Activated CD4-positive, alpha-beta memory T cell treated with anti-CD3 and anti-CD28 coated beads, Interleukin-2, amount 10 ng/mL, durations not matched to agents 7 days and 5 days (primary cell): Measurements from ENCODE around the gene MAD1L1. TPM values are rescaled to one million over a fixed set of nuclear protein-coding genes. Genes with fewer than 3 reads are reported as not detected.
A peak's percentile ranks its signal among the peaks of the same experiment; 100 is the strongest.

Experiments used
- CTCF ChIA-PET: fragments of 350-600 bp; sonication (Branson Sonifier 250); formaldehyde crosslinking; loops from one replicate; lab custom pipeline; 2021; ENCODE audit warnings: antibody characterized with exemption, inconsistent platforms; lab: Charles Lee
- POLR2A ChIA-PET: fragments of 350-600 bp; sonication (Branson Sonifier 250); formaldehyde crosslinking; loops from one replicate; lab custom pipeline; 2021; ENCODE audit warnings: antibody characterized with exemption; lab: Charles Lee
- DNase-seq: peaks from one replicate; pipeline ENCODE4 v3.0.0-alpha.2; 2020
- H3K27ac Mint-ChIP-seq: one replicate; pipeline ENCODE4 v1.8.0; 2021; ENCODE audit warnings: mild to moderate bottlenecking, mixed read lengths
- H3K27me3 Mint-ChIP-seq: one replicate; pipeline ENCODE4 v1.8.0; 2021; ENCODE audit warnings: mixed read lengths
- H3K36me3 Mint-ChIP-seq: one replicate; pipeline ENCODE4 v1.8.0; 2021; ENCODE audit warnings: low read depth, mixed read lengths
- H3K4me1 Mint-ChIP-seq: one replicate; pipeline ENCODE4 v1.8.0; 2021; ENCODE audit warnings: mixed read lengths
- H3K4me3 Mint-ChIP-seq: one replicate; pipeline ENCODE4 v1.8.0; 2021; ENCODE audit warnings: mild to moderate bottlenecking, mixed read lengths
- H3K9me3 Mint-ChIP-seq: one replicate; pipeline ENCODE4 v1.8.0; 2021; ENCODE audit warnings: mixed read lengths
- total RNA-seq, 2 experiments: library from RNA; stranded (reverse); gene quantifications; one replicate each; pipeline ENCODE4 v1.2.3, GENCODE V29; 2021

Gene MAD1L1
- total RNA-seq, 2 experiments from 2014 or later = 120 to 136 TPM

DNA sequence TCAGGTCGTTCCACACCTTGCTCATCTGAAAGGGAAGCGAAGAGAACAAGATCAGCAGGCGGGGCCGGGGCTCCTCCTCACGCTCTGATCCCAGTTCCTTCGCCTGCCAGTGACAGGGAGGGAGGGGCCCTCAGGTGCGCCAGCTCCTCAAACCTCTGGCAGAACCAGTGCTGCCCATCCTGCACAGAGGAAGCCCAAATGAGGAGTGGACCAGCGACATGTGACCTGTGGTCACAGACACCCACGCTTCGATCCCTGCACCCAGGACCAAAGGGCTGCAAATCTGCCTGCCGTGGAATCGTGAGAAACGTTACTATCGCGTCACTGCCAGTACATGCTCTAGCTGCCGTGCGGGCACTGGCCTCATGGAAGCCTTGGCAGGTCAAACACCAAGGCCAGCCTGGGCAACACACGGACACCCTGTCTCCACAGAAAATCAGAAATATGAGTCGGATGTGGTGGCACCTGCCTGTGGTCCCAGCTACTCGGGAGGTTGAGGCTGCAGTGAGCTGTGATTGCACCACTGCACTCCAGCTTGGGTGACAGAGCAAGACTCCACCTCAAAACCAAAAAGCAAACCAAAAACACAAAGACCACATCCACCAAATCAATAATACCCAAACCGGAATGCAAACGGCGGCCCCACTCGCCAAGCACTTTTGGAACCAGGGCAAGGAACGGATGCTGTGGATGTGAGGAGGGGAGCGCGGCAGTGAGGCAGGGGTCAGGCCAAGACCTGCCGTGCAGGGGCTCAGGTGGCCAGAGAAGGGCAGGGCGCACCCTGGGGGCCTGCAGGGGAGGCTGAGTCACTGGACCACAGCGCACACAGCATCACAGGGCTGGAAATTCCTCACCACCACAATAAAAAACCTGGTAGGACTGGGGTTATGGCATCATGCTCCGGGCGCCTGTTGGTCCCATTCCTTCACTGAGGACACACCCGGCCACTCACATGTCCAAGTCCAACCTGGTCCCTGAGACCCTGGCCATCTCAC, 22.7 kb upstream of the MAD1L1 start:
- Mint-ChIP-seq H3K27ac (no peak overlapping the region), H3K36me3 (peaks cover 3% of the 10 kb centered on the region), H3K4me3 (no peak overlapping the region), H3K9me3 (no peaks in the 10 kb centered on the region), H3K27me3 (no peaks in the 10 kb centered on the region), H3K4me1 (peaks cover 13% of the 10 kb centered on the region)
- CTCF ChIA-PET = interaction anchor here (0.9 kb wide), 1 partner anchor 92 kb away, joined by 3 read pairs; no protein-coding TSS in a partner anchor
- no peak for DNase-seq
- POLR2A ChIA-PET = interaction anchor here (1.0 kb wide), 1 partner anchor 373 kb away, joined by 3 read pairs; no protein-coding TSS in a partner anchor

DNA sequence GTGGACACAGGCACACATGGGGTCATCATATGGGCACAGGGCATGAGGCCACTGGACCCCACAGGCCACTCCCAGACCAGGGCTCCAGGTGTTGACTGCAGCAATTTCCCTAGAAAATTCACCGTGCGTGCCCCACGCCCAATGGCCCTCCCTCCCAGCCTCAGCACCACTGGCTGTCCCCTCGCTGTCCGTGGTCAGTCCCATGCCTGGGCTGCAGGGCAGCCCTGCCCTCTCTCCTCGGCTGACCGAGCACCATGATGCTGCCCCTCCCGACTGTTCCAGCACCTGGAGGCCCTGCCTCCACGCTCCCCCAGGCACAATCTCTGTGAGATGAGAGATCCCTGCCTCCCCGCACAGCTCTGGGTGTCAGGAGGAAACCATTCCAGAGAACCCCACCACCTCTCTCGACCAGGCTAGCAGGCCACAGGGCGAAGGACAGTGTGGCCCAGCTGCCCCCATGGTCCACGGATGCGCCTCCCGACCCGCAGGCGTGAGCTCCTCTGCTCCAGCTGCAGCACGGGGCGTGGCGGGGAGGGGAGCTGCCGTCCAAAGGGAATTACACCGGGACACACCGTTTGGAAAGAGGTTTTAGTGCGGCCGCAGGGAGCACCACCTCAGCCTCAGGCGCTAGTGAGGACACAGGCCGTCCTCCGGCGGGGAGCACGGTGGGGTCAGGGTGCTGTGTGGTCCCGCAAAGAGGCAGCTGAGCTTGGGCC, 21.8 kb upstream of the MAD1L1 start:
- no peak overlapping the region for H3K27ac Mint-ChIP-seq
- peaks cover 5% of the 10 kb centered on the region for H3K36me3 Mint-ChIP-seq
- no peak overlapping the region for H3K4me3 Mint-ChIP-seq
- POLR2A ChIA-PET = interaction anchor here (1.0 kb wide), 1 partner anchor 372 kb away, joined by 3 read pairs; no protein-coding TSS in a partner anchor
- no peak for DNase-seq
- H3K4me1 Mint-ChIP-seq = peaks cover 19% of the 10 kb centered on the region
- no peaks in the 10 kb centered on the region for H3K27me3 Mint-ChIP-seq
- CTCF ChIA-PET = no interaction called here
- no peaks in the 10 kb centered on the region for H3K9me3 Mint-ChIP-seq

GRCh38 chr7:2253525-2254244, 20.9 kb upstream of the MAD1L1 start:
- peaks cover 12% of the 10 kb centered on the region for H3K36me3 Mint-ChIP-seq
- H3K27ac Mint-ChIP-seq = no peak overlapping the region
- peaks cover 28% of the 10 kb centered on the region for H3K4me1 Mint-ChIP-seq
- CTCF ChIA-PET = no interaction called here
- H3K9me3 Mint-ChIP-seq = no peaks in the 10 kb centered on the region
- DNase-seq = no peak
- H3K27me3 Mint-ChIP-seq = no peaks in the 10 kb centered on the region
- POLR2A ChIA-PET = no interaction called here
- H3K4me3 Mint-ChIP-seq = no peak overlapping the region

DNA sequence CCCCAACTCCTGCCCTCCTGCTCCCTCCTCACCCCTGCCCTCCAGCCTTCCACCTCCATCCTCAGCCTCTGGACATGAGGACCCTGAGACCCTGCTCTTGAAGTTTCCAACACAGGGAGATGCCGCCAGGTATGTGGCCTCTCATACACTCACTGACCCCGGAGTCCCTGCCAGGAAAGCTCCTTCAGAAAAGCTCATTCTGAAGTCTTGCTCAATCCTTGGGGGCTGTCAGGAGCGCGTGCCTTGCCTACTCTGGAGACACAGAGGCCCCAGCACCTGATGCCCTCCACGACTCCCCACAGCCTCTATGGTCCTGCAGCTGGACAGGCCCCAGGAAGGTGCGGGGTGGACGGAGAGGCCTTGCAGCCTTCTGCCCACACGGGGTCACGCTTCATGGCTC, 20.3 kb upstream of the MAD1L1 start:
- no peak for DNase-seq
- Mint-ChIP-seq H3K36me3 (peaks cover 12% of the 10 kb centered on the region), H3K27me3 (no peaks in the 10 kb centered on the region), H3K27ac (no peak overlapping the region), H3K9me3 (no peaks in the 10 kb centered on the region), H3K4me1 (peaks cover 32% of the 10 kb centered on the region), H3K4me3 (no peak overlapping the region)
- ChIA-PET CTCF (no interaction called here), POLR2A (no interaction called here)

- ChIA-PET POLR2A (no interaction called here), CTCF (interaction anchor here (1.3 kb wide), 1 partner anchor 96 kb away, joined by 3 read pairs; no protein-coding TSS in a partner anchor)
- Mint-ChIP-seq H3K4me1 (peaks cover 34% of the 10 kb centered on the region), H3K36me3 (peaks cover 12% of the 10 kb centered on the region), H3K4me3 (no peak overlapping the region), H3K27ac (no peak overlapping the region), H3K9me3 (no peaks in the 10 kb centered on the region), H3K27me3 (no peaks in the 10 kb centered on the region)
- no peak for DNase-seq
Observed at GRCh38 chr7:2251841-2252771, 19.4 kb upstream of the MAD1L1 start.

- H3K27ac Mint-ChIP-seq = no peak overlapping the region
- no peak for DNase-seq
- peaks cover 12% of the 10 kb centered on the region for H3K36me3 Mint-ChIP-seq
- no peaks in the 10 kb centered on the region for H3K9me3 Mint-ChIP-seq
- H3K4me1 Mint-ChIP-seq = peaks cover 34% of the 10 kb centered on the region
- ChIA-PET POLR2A (interaction anchor here (1.0 kb wide), 1 partner anchor 9 kb away, joined by 5 read pairs; the partner anchor contains the start of genes MRM2 and NUDT1), CTCF (interaction anchor here (1.3 kb wide), 1 partner anchor 97 kb away, joined by 3 read pairs; no protein-coding TSS in a partner anchor)
- H3K4me3 Mint-ChIP-seq = no peak overlapping the region
- H3K27me3 Mint-ChIP-seq = no peaks in the 10 kb centered on the region
Observed at GRCh38 chr7:2251381-2251780, 18.6 kb upstream of the MAD1L1 start.

DNA sequence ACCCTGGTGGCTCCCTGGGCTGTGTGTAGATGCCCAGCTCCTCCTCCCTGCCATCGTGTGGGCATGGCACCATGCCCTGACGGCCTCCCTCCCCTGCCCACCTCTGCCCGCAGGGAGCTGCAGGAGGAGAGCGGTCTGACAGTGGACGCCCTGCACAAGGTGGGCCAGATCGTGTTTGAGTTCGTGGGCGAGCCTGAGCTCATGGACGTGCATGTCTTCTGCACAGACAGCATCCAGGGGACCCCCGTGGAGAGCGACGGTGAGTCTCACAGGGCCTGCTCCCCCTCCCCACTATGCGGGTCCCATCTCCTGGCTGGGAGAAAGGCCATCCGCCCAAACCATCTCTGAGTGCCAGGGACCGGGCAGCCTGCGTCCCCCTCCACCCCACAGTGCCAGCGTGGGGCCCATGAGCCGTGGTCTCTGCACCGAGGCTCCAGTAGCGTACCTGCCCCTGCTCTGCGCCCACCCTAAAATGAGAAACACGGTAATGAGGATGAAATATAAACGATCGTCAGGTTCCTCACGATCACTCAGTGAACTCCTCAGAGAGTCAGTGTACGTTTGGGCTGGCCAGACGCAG, 17.1 kb upstream of the MAD1L1 start:
- Mint-ChIP-seq H3K4me3 (no peak overlapping the region), H3K27ac (peak overlapping the region; percentile 62), H3K36me3 (peaks cover 16% of the 10 kb centered on the region), H3K9me3 (no peaks in the 10 kb centered on the region), H3K4me1 (peaks cover 36% of the 10 kb centered on the region), H3K27me3 (no peaks in the 10 kb centered on the region)
- ChIA-PET CTCF (interaction anchor here (0.6 to 2.3 kb wide), 2 partner anchors 34 to 98 kb away, joined by 3 to 17 read pairs; no protein-coding TSS in a partner anchor), POLR2A (interaction anchor here (2.3 kb wide), 1 partner anchor 18 kb away, joined by 6 read pairs; no protein-coding TSS in a partner anchor)
- DNase-seq = no peak

DNA sequence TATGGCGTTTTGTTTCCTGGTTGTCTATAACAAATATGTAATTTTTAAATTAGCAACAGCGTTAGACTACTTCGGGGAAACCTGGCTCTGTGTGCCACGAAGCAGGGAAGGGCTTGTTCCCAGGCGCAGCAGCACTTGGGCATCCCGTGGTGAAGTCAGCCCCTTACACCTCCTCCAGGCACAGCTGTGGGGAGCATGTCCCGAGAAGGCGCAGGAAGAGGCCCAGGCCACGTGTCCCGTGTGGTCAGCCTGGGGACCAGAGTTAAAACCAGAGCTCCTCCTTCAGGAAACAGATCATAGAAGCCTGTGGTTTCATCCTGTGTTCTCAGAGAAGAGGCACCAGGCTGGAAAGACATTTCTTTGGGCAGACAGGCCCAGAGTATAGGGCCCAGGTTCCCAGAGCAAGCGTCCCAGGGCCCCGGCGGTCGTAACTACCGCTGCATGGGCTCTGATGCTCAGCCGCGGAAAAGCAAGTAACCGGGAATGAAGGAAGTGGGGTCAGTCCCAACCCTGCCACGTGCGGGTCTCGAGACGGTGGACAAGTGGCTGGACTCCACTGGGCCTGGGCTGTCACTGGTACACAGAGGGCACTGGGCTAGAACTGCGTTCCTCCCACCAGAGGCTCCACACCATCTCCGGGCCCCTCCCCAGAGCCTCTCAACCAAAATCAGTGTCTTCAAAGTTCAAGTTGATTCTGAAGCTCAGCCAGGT, 16.4 kb upstream of the MAD1L1 start:
- Mint-ChIP-seq H3K27me3 (no peaks in the 10 kb centered on the region), H3K27ac (peak overlapping the region; percentile 62), H3K9me3 (no peaks in the 10 kb centered on the region), H3K4me3 (peak overlapping the region; percentile 10), H3K4me1 (peaks cover 40% of the 10 kb centered on the region), H3K36me3 (peaks cover 16% of the 10 kb centered on the region)
- ChIA-PET POLR2A (interaction anchor here (1.4 to 2.3 kb wide), 2 partner anchors 17 to 35 kb away, joined by 5 to 6 read pairs; no protein-coding TSS in a partner anchor), CTCF (interaction anchor here (0.6 to 2.3 kb wide), 6 partner anchors 10 to 643 kb away, joined by 3 to 17 read pairs (median 4); partner anchors contain the start of gene MAD1L1)
- DNase-seq = peak; percentile 44

GRCh38 chr7:2247141-2247995, 14.6 kb upstream of the MAD1L1 start:
- Mint-ChIP-seq H3K9me3 (no peaks in the 10 kb centered on the region), H3K4me1 (peaks cover 48% of the 10 kb centered on the region), H3K27me3 (no peaks in the 10 kb centered on the region), H3K4me3 (no peak overlapping the region), H3K27ac (no peak overlapping the region), H3K36me3 (peaks cover 16% of the 10 kb centered on the region)
- peak; percentile 32 for DNase-seq
- CTCF ChIA-PET = interaction anchor here (1.8 to 2.3 kb wide), 2 partner anchors 12 to 101 kb away, joined by 4 to 17 read pairs; no protein-coding TSS in a partner anchor
- POLR2A ChIA-PET = interaction anchor here (2.3 kb wide), 1 partner anchor 16 kb away, joined by 6 read pairs; no protein-coding TSS in a partner anchor
